B cell (primary cell): ENCODE data around the gene CPA5. TPM values are rescaled to one million over a fixed set of nuclear protein-coding genes. Genes with fewer than 3 reads are reported as not detected.

Experiments used
- ATAC-seq: fragments of 200-7000 bp; cut with Tn5 transposase; one replicate; pipeline ENCODE4 v1.10.0; 2021; ENCODE audit warnings: low read depth, mild to moderate bottlenecking, moderate number of reproducible peaks, moderate library complexity
- CTCF ChIA-PET: fragments of 350-600 bp; sonication (Branson Sonifier 250); formaldehyde crosslinking; loops from one replicate; lab custom pipeline; 2021; ENCODE audit warnings: antibody characterized with exemption, inconsistent platforms; lab: Charles Lee
- POLR2A ChIA-PET: fragments of 350-600 bp; sonication (Branson Sonifier 250); formaldehyde crosslinking; loops from one replicate; lab custom pipeline; 2021; ENCODE audit warnings: antibody characterized with exemption; lab: Charles Lee
- DNase-seq: peaks from one replicate; pipeline ENCODE4 v3.0.0; 2013
- H2AFZ ChIP-seq: 2 replicates; pipeline ENCODE4 v1.6.1; 2012; ENCODE audit warnings: mild to moderate bottlenecking, low read depth, low read length; ENCODE audit not compliant: insufficient read depth, poor library complexity, severe bottlenecking
- H3K27ac ChIP-seq, 2 donors: 1 replicate in 1 of 2; 2 replicates in 1 of 2; pipeline ENCODE4 v1.5.1; 2012 to 2013; ENCODE audit warnings: low read length in 2 of 2, mild to moderate bottlenecking in 2 of 2, moderate library complexity in 1 of 2
- H3K27me3 ChIP-seq, 4 experiments: fragments of 200-600 bp in 1 of 4; sonication (generic) in 1 of 4; replicated peaks in 1 of 4; 1 replicate in 2 of 4; 2 replicates in 2 of 4; pipeline versions ENCODE4 v1.6.1 to v1.7.0; 2013 to 2016; ENCODE audit warnings: low read length in 3 of 4, mild to moderate bottlenecking in 2 of 4, mixed read lengths in 1 of 4, moderate library complexity in 1 of 4; ENCODE audit not compliant: insufficient read depth in 4 of 4, control insufficient read depth in 3 of 4; ENCODE audit errors: control extremely low read depth in 1 of 4
- H3K36me3 ChIP-seq, 2 experiments: replicated peaks in 1 of 2; 1 replicate in 1 of 2; 2 replicates in 1 of 2; pipeline versions ENCODE4 v1.6.1 to v1.7.1; 2013; ENCODE audit warnings: low read length in 1 of 2; ENCODE audit not compliant: insufficient read depth in 2 of 2, control insufficient read depth in 1 of 2; ENCODE audit errors: control extremely low read depth in 1 of 2, extremely low read depth in 1 of 2
- H3K4me1 ChIP-seq, 2 donors: fragments of 200-600 bp in 1 of 2; sonication (generic) in 1 of 2; 1 replicate in 1 of 2; 2 replicates in 1 of 2; pipeline versions ENCODE4 v1.5.1 to v1.6.1; 2013 to 2017; ENCODE audit warnings: low read length in 2 of 2; ENCODE audit not compliant: control insufficient read depth in 2 of 2, insufficient read depth in 2 of 2
- H3K4me2 ChIP-seq: replicated peaks from 2 replicates; pipeline ENCODE3; 2012; ENCODE audit warnings: mild to moderate bottlenecking, low read depth, low read length; ENCODE audit not compliant: poor library complexity, severe bottlenecking
- H3K4me3 ChIP-seq, 5 experiments: fragments of 200-600 bp in 1 of 5; sonication (generic) in 1 of 5; 1 replicate in 3 of 5; 2 replicates in 2 of 5; pipeline versions ENCODE4 v1.5.1 to v1.7.0; 2011 to 2016; ENCODE audit warnings: low read length in 4 of 5, mild to moderate bottlenecking in 4 of 5, low read depth in 2 of 5, control low read depth in 1 of 5, moderate library complexity in 1 of 5; ENCODE audit not compliant: insufficient read depth in 1 of 5; ENCODE audit errors: control extremely low read depth in 1 of 5, extremely low read depth in 1 of 5
- H3K79me2 ChIP-seq: fragments of 200-600 bp; sonication (generic); one replicate; pipeline ENCODE4 v1.6.0; 2016; ENCODE audit warnings: low read length; ENCODE audit not compliant: control insufficient read depth, insufficient read depth
- H3K9ac ChIP-seq: fragments of 200-600 bp; sonication (generic); 2 replicates; pipeline ENCODE4 v1.6.1; 2017; ENCODE audit warnings: mild to moderate bottlenecking, low read length, moderate library complexity
- H3K9me3 ChIP-seq, 3 donors: one replicate each; pipeline versions ENCODE4 v1.6.1 to v1.7.1; 2013; ENCODE audit warnings: low read length in 2 of 3; ENCODE audit not compliant: control insufficient read depth in 2 of 3, insufficient read depth in 1 of 3; ENCODE audit errors: control extremely low read depth in 1 of 3
- H4K20me1 ChIP-seq: 2 replicates; pipeline ENCODE4 v1.6.0; 2012; ENCODE audit warnings: mild to moderate bottlenecking, low read length; ENCODE audit not compliant: insufficient read depth, control insufficient read depth, poor library complexity, severe bottlenecking
- H3K27ac Mint-ChIP-seq: one replicate; pipeline ENCODE4 v1.8.0; 2021; ENCODE audit warnings: mixed read lengths
- H3K27me3 Mint-ChIP-seq: one replicate; pipeline ENCODE4 v1.8.0; 2021; ENCODE audit warnings: mixed read lengths
- H3K4me1 Mint-ChIP-seq: one replicate; pipeline ENCODE4 v1.8.0; 2021; ENCODE audit warnings: mixed read lengths
- H3K4me3 Mint-ChIP-seq: one replicate; pipeline ENCODE4 v1.8.0; 2021; ENCODE audit warnings: mixed read lengths
- H3K9me3 Mint-ChIP-seq: one replicate; pipeline ENCODE4 v1.8.0; 2022; ENCODE audit warnings: mixed read lengths; ENCODE audit not compliant: insufficient read depth
- EZH2 ChIP-seq: IDR thresholded peaks from 2 replicates; pipeline ENCODE4 v1.6.1; 2012; ENCODE audit warnings: borderline replicate concordance, low read depth, mild to moderate bottlenecking, moderate library complexity, low read length; ENCODE audit not compliant: insufficient read depth, poor library complexity, severe bottlenecking
- WGBS: methylation state at CpG from one replicate; pipeline ENCODE4 v1.1.5; 2013; ENCODE audit warnings: missing lambda C conversion rate; ENCODE audit not compliant: insufficient coverage; 5-methylcytosine and 5-hydroxymethylcytosine counted together
- intact Hi-C: fragments of 100-400 bp; cut with micrococcal nuclease; formaldehyde crosslinking; loops from one replicate; pipeline ENCODE4 v1.10.0; 2022
- polyA plus RNA-seq: library from polyadenylated mRNA; depleted of rRNA; stranded (reverse); fragments of >200 nt; gene quantifications from 2 replicates; pipeline ENCODE4 v1.2.3, GENCODE V29; 2012
- total RNA-seq, 2 donors: library from RNA; stranded (reverse); fragments of 120-200 nt in 1 of 2; gene quantifications; 1 replicate in 1 of 2; 2 replicates in 1 of 2; pipeline versions ENCODE4 v1.2.3 to v1.2.4, GENCODE V29; 2013 to 2022
- TF ChIP-seq, protein P1 (sequence below): fragments of 200-600 bp; IDR thresholded peaks from one replicate; pipeline ENCODE4 v1.8.0; 2022; ENCODE audit warnings: antibody characterized with exemption, mild to moderate bottlenecking

Gene CPA5
- total and polyA plus RNA-seq, 2 donors (not counting 1 experiment from before 2014, with no cell fraction given): not detected

DNA sequence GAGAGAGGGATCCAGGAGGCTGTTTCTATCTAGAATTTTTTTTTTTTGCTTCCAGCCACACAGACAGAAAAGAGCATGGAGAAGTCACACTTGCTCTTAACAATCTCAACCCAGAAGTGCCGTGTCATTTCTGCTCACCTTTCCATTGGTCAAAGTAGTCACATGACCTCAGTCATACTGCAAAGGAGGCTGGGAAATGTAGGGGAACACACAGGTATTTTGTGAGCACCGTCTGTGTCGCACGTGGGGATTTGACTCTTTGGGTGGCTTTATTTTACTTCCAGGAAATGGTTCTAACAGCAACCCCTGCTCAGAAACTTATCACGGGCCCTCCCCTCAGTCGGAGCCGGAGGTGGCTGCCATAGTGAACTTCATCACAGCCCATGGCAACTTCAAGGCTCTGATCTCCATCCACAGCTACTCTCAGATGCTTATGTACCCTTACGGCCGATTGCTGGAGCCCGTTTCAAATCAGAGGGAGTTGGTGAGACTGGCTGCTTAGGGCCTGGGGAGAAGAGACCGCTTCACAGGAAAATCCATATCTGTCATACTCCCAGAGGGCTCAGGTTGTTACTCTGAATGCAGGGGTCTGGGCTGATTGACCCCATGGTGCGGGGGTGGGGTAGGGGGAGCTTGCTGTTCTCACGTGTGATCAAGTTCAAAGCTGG lies 22.6 kb downstream of the CPA5 start:
- H3K27ac Mint-ChIP-seq: no peak overlapping the region
- Histone ChIP-seq H3K36me3 (no peaks in the 10 kb centered on the region), H3K4me2 (no peak overlapping the region), H3K9ac (no peak overlapping the region), H3K9me3 (no peaks in the 10 kb centered on the region), H3K4me3 (no peak overlapping the region), H3K79me2 (no peaks in the 10 kb centered on the region), H4K20me1 (no peaks in the 10 kb centered on the region), H3K27ac (no peak overlapping the region), H2AFZ (no peak overlapping the region), H3K27me3 (no peaks in the 10 kb centered on the region), H3K4me1 (no peaks in the 10 kb centered on the region)
- TF ChIP-seq, protein P1, sequence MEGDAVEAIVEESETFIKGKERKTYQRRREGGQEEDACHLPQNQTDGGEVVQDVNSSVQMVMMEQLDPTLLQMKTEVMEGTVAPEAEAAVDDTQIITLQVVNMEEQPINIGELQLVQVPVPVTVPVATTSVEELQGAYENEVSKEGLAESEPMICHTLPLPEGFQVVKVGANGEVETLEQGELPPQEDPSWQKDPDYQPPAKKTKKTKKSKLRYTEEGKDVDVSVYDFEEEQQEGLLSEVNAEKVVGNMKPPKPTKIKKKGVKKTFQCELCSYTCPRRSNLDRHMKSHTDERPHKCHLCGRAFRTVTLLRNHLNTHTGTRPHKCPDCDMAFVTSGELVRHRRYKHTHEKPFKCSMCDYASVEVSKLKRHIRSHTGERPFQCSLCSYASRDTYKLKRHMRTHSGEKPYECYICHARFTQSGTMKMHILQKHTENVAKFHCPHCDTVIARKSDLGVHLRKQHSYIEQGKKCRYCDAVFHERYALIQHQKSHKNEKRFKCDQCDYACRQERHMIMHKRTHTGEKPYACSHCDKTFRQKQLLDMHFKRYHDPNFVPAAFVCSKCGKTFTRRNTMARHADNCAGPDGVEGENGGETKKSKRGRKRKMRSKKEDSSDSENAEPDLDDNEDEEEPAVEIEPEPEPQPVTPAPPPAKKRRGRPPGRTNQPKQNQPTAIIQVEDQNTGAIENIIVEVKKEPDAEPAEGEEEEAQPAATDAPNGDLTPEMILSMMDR: no peak
- H3K27me3 Mint-ChIP-seq: no peaks in the 10 kb centered on the region
- intact Hi-C loops: no loop called here
- ChIA-PET CTCF (no interaction called here), POLR2A (no interaction called here)
- H3K4me1 Mint-ChIP-seq: no peaks in the 10 kb centered on the region
- DNase-seq (no peak), ATAC-seq (no peak)
- H3K4me3 Mint-ChIP-seq: no peak overlapping the region
- H3K9me3 Mint-ChIP-seq: no peaks in the 10 kb centered on the region
- 94% methylated on average over 8 of the region's 13 CpGs for WGBS

DNA sequence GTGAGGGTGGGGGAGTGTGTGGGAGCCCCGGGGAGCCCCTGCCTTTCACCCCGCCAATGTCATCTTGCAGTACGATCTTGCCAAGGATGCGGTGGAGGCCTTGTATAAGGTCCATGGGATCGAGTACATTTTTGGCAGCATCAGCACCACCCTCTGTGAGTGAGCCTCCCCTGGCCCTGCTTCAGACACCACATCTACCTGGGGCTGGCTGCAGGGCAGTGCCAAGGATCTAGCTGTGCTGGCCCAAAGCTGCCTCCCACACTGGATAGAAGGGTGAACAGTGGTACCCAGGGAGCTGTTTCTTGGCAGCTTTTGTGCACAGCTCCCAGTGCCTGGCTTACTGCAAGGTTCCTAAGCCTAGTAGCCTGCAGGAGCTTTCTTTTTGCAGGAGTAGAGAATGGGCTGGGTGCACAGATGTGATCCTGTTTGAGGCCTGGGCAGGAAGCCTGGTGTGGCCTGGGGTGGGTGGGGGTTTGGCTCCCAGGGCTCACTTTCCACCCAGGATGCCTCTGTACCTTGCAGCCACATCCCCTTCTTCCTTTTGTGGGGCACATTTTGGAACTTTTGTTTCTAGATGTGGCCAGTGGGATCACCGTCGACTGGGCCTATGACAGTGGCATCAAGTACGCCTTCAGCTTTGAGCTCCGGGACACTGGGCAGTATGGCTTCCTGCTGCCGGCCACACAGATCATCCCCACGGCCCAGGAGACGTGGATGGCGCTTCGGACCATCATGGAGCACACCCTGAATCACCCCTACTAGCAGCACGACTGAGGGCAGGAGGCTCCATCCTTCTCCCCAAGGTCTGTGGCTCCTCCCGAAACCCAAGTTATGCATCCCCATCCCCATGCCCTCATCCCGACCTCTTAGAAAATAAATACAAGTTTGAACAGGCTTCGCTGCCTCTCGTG lies 23.5 kb downstream of the CPA5 start:
- no peak overlapping the region for H3K4me3 Mint-ChIP-seq
- no peak overlapping the region for H3K27ac Mint-ChIP-seq
- intact Hi-C loops: no loop called here
- Histone ChIP-seq H3K27ac (no peak overlapping the region), H3K4me3 (no peak overlapping the region), H3K79me2 (no peaks in the 10 kb centered on the region), H3K4me1 (no peaks in the 10 kb centered on the region), H3K4me2 (no peak overlapping the region), H2AFZ (no peak overlapping the region), H4K20me1 (no peaks in the 10 kb centered on the region), H3K36me3 (no peaks in the 10 kb centered on the region), H3K27me3 (no peaks in the 10 kb centered on the region), H3K9me3 (no peaks in the 10 kb centered on the region), H3K9ac (no peak overlapping the region)
- DNase-seq (no peak), ATAC-seq (no peak)
- POLR2A ChIA-PET: no interaction called here
- 82% methylated on average over 17 of the region's 19 CpGs for WGBS
- H3K27me3 Mint-ChIP-seq: no peaks in the 10 kb centered on the region
- no peaks in the 10 kb centered on the region for H3K9me3 Mint-ChIP-seq
- TF ChIP-seq EZH2: no peak
- TF ChIP-seq, protein P1: no peak
- H3K4me1 Mint-ChIP-seq: no peaks in the 10 kb centered on the region
- CTCF ChIA-PET: no interaction called here
